Skeletal muscle satellite cell (primary cell): Measurements from ENCODE around the gene CD1D.
"Not testable (repeated sequence)": the region's sequence is repeated elsewhere in the genome, so short reads cannot be mapped to it uniquely, and the experiment has no call there.

ENCODE experiments used
- H3K27me3 ChIP-seq: 2 replicates; pipeline ENCODE4 v1.7.0; 2013; ENCODE audit warnings: low read length; ENCODE audit not compliant: control insufficient read depth, insufficient read depth
- H3K36me3 ChIP-seq: 2 replicates; pipeline ENCODE4 v1.7.0; 2013; ENCODE audit warnings: mild to moderate bottlenecking, control low read depth, low read length; ENCODE audit not compliant: insufficient read depth
- H3K4me1 ChIP-seq: 2 replicates; pipeline ENCODE4 v1.7.0; 2013; ENCODE audit warnings: low read length; ENCODE audit not compliant: control insufficient read depth, insufficient read depth
- H3K4me2 ChIP-seq: 2 replicates; pipeline ENCODE4 v1.7.0; 2013; ENCODE audit warnings: mild to moderate bottlenecking, low read length
- H3K4me3 ChIP-seq: 2 replicates; pipeline ENCODE4 v1.7.0; 2013; ENCODE audit warnings: low read length
- H3K9ac ChIP-seq: 2 replicates; pipeline ENCODE4 v1.7.0; 2013; ENCODE audit warnings: mild to moderate bottlenecking, low read depth, low read length, moderate library complexity
- H3K9me3 ChIP-seq: replicated peaks from 2 replicates; pipeline ENCODE4 v1.7.0; 2013; ENCODE audit warnings: mild to moderate bottlenecking, control low read depth, low read length

The CD1D gene

DNA sequence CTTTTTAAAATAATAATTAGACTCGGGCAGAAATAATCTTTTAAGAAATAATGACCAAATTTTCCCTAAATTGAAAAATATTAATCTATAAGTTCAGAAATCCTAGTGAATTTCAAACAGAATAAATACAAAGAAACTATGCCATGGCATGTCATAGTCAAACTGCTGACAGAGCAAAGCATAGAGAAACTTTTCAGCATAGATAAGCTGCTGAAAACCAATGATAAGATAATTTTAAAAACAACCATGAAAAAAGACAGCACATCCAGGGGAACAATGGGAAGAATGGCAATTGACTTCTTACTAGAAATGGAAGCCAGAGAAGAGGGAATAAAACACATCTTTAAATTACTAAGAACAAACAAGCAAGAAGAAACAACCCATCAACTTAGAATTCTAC lies 19.8 kb downstream of the CD1D start:
- Histone ChIP-seq H3K9me3 (no peaks in the 10 kb centered on the region), H3K36me3 (no peaks in the 10 kb centered on the region), H3K27me3 (peaks cover 17% of the 10 kb centered on the region), H3K4me2 (no peak overlapping the region), H3K9ac (no peak overlapping the region), H3K4me3 (no peak overlapping the region), H3K4me1 (no peaks in the 10 kb centered on the region)

DNA sequence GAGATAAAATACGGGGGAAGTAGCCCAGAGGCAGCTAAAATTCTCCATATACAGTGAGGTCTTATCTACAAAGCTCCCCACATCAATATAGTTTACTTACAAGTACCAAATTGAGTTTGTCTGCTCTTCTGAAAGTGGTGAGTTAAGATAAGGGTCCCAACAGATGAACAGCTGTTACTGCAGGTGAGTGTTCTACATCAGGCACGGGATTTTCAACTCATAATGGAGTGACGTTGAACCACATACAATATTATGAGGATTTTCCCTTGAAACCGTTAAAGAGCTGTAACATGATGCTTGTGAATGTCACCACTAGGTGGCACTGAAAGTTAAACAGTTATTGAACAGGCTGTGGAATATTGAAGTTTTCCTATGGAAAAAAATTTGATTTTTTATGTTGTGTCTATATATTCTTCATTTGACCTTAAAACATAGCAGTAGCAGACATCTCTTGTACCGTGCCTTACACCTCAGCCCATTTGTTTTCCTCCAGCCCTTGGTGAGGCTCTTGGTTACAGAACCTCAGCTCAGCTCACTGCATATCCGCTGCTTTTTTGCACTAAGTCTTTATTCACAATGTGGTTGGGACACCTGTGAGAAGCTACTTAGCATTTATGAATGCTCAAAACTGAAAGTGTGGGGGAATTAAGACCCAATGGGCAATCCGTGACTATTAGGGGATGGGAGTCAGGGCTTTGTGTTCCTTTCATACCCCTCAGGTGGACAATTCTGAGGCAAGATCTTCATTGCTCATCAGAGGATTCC lies 23.2 kb downstream of the CD1D start:
- Histone ChIP-seq H3K4me3 (no peak overlapping the region), H3K9me3 (no peaks in the 10 kb centered on the region), H3K4me2 (no peak overlapping the region), H3K36me3 (no peaks in the 10 kb centered on the region), H3K9ac (no peak overlapping the region), H3K27me3 (peaks cover 17% of the 10 kb centered on the region), H3K4me1 (no peaks in the 10 kb centered on the region)

GRCh38 chr1:158204458-158204827 lies 23.7 kb downstream of the CD1D start:
- Histone ChIP-seq H3K4me2 (no peak overlapping the region), H3K27me3 (peaks cover 17% of the 10 kb centered on the region), H3K9ac (no peak overlapping the region), H3K9me3 (no peaks in the 10 kb centered on the region), H3K4me1 (no peaks in the 10 kb centered on the region), H3K4me3 (no peak overlapping the region), H3K36me3 (no peaks in the 10 kb centered on the region)

DNA sequence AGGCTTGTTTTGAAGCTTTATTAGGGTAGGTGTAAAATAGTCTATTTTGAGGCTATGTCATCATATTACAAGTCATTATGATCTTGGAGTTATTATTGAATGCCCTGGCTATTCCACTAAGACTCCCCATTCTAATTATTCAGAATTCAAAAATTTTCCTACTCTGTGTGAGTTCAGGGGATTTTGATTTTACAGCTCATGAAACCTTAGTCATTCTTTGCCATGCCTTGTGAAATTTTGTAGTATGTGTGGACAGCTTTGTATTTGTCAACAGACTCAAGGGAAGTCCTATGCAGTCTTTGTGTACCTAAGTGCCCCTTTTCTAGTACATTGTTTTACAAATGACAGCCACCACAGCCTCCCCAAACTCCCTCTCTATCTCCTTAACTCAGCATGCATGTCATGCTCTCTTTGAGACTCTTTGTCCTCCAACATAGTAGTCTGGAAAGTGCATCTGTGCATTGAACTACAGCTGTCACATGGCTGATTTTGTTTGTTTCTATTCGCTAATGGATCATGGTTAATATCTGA lies 28.0 kb downstream of the CD1D start:
- Histone ChIP-seq H3K27me3 (peaks cover 9% of the 10 kb centered on the region), H3K4me2 (no peak overlapping the region), H3K4me1 (no peaks in the 10 kb centered on the region), H3K9ac (no peak overlapping the region), H3K36me3 (no peaks in the 10 kb centered on the region), H3K9me3 (no peaks in the 10 kb centered on the region), H3K4me3 (no peak overlapping the region)

DNA sequence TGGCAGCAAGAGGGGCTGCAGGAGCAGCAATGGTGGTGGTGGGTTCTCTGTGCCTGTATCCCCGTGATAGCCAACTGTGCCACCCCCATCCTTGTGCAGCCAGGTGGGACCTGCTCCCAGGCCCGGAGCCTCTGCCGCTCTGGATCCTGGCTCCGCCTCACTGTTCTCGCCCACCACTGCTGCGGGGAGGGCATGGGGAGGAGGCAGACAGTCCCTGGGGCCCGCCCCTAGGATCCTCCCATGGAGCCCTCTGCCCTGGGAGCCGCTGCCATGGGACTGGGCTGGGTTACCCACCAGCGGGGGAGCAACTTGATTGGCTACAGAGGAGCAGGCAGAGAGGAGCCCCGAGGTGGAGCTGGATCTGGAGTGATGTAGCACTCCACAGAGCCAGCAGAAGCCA lies 31.6 kb downstream of the CD1D start:
- H3K4me1 ChIP-seq = no peaks in the 10 kb centered on the region
- no peak overlapping the region for H3K9ac ChIP-seq
- no peak overlapping the region for H3K4me2 ChIP-seq
- H3K36me3 ChIP-seq = no peaks in the 10 kb centered on the region
- H3K27me3 ChIP-seq = peaks cover 4% of the 10 kb centered on the region
- H3K4me3 ChIP-seq = no peak overlapping the region
- no peaks in the 10 kb centered on the region for H3K9me3 ChIP-seq

- not testable (repeated sequence) for H3K9me3 ChIP-seq, H3K4me2 ChIP-seq, H3K36me3 ChIP-seq, H3K4me3 ChIP-seq, H3K4me1 ChIP-seq, H3K9ac ChIP-seq, H3K27me3 ChIP-seq
These were observed 42.8 kb downstream of the CD1D start for GRCh38 chr1:158223445-158223844.

DNA sequence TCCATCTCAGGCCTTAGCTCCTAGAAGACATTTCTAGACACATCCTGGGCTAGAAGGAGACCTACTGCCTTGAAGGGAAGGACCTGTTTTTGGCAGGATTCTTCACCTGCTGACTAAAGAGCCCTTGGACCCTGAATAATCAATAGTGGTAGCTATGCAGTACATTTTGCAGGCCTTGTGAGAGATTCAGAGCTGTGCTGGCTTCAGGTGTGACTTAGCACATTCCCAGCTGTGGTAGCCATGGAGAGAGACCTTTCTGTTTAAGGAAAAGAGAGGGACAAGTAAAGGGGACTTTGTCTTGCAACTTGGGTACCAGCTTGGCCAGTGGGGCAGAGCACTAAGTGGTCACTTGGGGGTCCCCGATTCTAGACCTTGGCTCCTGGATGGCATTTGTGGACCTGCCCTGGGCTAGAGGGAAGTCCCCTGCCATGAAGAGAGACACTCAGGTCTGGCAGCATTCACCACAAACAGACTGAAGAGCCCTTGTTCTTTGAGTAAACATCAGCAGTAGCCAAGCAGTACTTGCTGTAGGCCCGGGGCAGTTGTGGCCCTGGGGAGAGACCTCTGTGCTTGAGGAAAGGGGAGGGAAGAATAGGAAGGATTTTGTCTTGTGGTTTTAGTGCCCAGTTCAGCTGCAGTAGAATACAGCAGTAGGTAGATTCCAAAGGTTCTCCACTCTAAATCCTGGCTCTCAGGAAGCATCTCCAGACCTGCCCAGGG lies 47.4 kb downstream of the CD1D start:
- no peak overlapping the region for H3K4me2 ChIP-seq
- H3K4me3 ChIP-seq = no peak overlapping the region
- no peaks in the 10 kb centered on the region for H3K36me3 ChIP-seq
- no peaks in the 10 kb centered on the region for H3K27me3 ChIP-seq
- no peak overlapping the region for H3K9ac ChIP-seq
- H3K9me3 ChIP-seq = no peaks in the 10 kb centered on the region
- no peaks in the 10 kb centered on the region for H3K4me1 ChIP-seq
